PC-3 (cell line): ENCODE measurements around the gene SIAE.

Experiments
- CTCF ChIP-seq: fragments of 300-600 bp; sonication (generic); conservative IDR thresholded peaks from 2 replicates; pipeline ENCODE4 v1.5.1; 2017; ENCODE audit warnings: antibody characterized with exemption, low read depth, mild to moderate bottlenecking, low read length
- EZH2 ChIP-seq: fragments of 300-600 bp; sonication (generic); IDR thresholded peaks from one replicate; pipeline ENCODE4 v1.6.1; 2017; ENCODE audit warnings: antibody characterized with exemption, mild to moderate bottlenecking, low read length; ENCODE audit not compliant: unreplicated experiment

DNA sequence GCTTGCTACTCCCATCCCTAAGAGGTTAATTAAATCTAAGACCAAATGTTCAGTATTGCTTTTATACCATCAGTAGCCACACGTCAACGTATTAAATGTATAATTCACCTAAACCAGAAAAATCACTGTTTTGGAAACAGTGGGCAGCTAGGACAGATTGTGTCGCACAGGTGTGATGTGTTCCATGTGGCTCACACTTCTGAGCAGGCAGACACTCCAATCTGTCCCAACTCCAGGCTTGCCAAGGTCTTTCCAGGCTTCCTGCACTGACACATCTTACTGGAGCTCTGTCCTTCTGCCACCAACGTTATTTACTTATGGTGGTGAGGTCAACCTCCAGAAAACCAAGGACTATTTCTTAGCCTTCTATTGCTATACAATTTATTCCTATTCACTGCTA, 11.4 kb downstream of the SIAE start:
- TF ChIP-seq CTCF (no peak), EZH2 (no peak)
